ENCODE data around the gene CDCA3. TPM values are rescaled to one million over a fixed set of nuclear protein-coding genes. Genes with fewer than 3 reads are reported as not detected.
A peak's percentile ranks its signal among the peaks of the same experiment; 100 is the strongest.

CDCA3 gene
- total and polyA plus RNA-seq, 2 experiments from 2014 or later = 47.4 to 75.6 TPM

DNA sequence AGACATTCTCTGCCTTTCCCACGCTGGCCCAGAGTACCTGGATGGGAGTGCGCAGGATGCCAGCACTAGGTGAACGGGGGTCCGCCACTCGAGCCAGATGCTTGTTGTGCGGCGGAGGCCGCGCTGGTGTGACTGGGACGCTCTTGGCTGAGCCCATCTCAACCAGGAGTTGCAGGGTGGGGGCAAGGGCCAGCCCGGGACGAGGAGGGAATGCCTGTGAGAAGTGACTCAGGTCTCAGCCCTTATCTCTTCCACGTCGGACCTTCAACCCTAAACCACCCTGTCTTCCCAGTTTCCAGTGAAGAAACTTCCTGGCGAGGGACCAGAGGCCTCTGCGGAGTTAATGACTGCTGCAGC, 312 bp downstream of the CDCA3 start (continued):
- TF ChIP-seq, protein P1, sequence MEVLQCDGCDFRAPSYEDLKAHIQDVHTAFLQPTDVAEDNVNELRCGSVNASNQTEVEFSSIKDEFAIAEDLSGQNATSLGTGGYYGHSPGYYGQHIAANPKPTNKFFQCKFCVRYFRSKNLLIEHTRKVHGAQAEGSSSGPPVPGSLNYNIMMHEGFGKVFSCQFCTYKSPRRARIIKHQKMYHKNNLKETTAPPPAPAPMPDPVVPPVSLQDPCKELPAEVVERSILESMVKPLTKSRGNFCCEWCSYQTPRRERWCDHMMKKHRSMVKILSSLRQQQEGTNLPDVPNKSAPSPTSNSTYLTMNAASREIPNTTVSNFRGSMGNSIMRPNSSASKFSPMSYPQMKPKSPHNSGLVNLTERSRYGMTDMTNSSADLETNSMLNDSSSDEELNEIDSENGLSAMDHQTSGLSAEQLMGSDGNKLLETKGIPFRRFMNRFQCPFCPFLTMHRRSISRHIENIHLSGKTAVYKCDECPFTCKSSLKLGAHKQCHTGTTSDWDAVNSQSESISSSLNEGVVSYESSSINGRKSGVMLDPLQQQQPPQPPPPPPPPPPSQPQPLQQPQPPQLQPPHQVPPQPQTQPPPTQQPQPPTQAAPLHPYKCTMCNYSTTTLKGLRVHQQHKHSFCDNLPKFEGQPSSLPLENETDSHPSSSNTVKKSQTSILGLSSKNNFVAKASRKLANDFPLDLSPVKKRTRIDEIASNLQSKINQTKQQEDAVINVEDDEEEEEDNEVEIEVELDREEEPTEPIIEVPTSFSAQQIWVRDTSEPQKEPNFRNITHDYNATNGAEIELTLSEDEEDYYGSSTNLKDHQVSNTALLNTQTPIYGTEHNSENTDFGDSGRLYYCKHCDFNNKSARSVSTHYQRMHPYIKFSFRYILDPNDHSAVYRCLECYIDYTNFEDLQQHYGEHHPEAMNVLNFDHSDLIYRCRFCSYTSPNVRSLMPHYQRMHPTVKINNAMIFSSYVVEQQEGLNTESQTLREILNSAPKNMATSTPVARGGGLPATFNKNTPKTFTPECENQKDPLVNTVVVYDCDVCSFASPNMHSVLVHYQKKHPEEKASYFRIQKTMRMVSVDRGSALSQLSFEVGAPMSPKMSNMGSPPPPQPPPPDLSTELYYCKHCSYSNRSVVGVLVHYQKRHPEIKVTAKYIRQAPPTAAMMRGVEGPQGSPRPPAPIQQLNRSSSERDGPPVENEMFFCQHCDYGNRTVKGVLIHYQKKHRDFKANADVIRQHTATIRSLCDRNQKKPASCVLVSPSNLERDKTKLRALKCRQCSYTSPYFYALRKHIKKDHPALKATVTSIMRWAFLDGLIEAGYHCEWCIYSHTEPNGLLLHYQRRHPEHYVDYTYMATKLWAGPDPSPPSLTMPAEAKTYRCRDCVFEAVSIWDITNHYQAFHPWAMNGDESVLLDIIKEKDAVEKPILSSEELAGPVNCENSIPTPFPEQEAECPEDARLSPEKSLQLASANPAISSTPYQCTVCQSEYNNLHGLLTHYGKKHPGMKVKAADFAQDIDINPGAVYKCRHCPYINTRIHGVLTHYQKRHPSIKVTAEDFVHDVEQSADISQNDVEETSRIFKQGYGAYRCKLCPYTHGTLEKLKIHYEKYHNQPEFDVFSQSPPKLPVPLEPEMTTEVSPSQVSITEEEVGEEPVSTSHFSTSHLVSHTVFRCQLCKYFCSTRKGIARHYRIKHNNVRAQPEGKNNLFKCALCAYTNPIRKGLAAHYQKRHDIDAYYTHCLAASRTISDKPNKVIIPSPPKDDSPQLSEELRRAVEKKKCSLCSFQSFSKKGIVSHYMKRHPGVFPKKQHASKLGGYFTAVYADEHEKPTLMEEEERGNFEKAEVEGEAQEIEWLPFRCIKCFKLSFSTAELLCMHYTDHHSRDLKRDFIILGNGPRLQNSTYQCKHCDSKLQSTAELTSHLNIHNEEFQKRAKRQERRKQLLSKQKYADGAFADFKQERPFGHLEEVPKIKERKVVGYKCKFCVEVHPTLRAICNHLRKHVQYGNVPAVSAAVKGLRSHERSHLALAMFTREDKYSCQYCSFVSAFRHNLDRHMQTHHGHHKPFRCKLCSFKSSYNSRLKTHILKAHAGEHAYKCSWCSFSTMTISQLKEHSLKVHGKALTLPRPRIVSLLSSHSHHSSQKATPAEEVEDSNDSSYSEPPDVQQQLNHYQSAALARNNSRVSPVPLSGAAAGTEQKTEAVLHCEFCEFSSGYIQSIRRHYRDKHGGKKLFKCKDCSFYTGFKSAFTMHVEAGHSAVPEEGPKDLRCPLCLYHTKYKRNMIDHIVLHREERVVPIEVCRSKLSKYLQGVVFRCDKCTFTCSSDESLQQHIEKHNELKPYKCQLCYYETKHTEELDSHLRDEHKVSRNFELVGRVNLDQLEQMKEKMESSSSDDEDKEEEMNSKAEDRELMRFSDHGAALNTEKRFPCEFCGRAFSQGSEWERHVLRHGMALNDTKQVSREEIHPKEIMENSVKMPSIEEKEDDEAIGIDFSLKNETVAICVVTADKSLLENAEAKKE (CRISPR knock-in tag; IDR thresholded peaks at IDR 0.05) = no peak

DNA sequence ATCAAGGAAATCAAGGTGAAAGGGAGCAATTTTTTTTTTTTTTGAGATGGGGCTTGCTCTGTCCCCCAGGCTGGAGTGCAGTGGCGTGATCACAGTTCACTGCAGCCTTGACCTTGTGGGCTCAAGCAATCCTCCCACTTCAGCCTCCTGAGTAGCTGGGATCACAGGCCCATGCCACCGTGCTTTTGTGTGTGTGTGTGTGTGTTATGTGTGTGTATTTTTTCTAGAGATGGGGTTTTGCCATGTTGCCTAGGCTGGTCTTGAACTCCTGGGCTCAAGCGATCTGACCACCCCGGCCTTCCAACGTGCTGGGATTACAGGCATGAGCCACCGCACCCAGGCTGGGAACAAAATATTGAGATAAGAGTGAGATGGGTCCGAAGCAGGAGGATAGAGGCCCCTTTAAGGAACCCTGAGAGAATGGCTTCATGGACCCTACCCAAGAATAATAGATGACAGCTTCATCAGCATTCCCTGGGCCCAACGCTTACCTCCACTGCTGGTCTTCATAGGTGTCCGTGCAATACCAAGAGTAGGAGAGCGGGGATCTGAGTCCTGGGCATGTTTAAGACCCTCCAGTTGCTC, 1.0 kb downstream of the CDCA3 start:
- Mint-ChIP-seq H3K27me3 (ENCODE audit: insufficient read depth, low read depth, poor library complexity) (peaks cover 31% of the 10 kb centered on the region), H3K9me3 (no peaks in the 10 kb centered on the region), H3K4me3 (peak overlapping the region; percentile 95), H3K27ac (0 out of 2 replicates have a peak overlapping the region, but pooled peaks have one; percentile 21), H3K36me3 (ENCODE audit: low read depth) (peaks cover 49% of the 10 kb centered on the region), H3K4me1 (peaks cover 15% of the 10 kb centered on the region)
- Histone ChIP-seq H3K4me3 (peak overlapping the region; percentile 80), H3F3A (replicated peaks; ENCODE audit: low read depth) (peaks cover 14% of the 10 kb centered on the region; the same call in 1 of the 2 replicates), H3K27ac (ENCODE audit: low read depth) (no peak overlapping the region), H3K36me3 (ENCODE audit: insufficient read depth) (peaks cover 21% of the 10 kb centered on the region), H3K4me2 (peak overlapping the region; percentile 78), H3K27me3 (ENCODE audit: insufficient read depth) (no peaks in the 10 kb centered on the region), H4K20me1 (replicated peaks; ENCODE audit: insufficient read depth) (peaks cover 4% of the 10 kb centered on the region; the same call in 1 of the 2 replicates), H2AFZ (no peak overlapping the region), H3K9me2 (ENCODE audit: insufficient read depth) (no peaks in the 10 kb centered on the region), H3K4me1 (ENCODE audit: insufficient read depth) (peaks cover 19% of the 10 kb centered on the region), H3K79me2 (replicated peaks; ENCODE audit: insufficient read depth) (peaks cover 36% of the 10 kb centered on the region)
- no peak for DNase-seq (ENCODE audit: low spot score)
- no peak for ATAC-seq
- TF ChIP-seq POLR2AphosphoS5 (IDR thresholded peaks at IDR 0.05; ENCODE audit: low read depth) (no peak), ZNF331 (CRISPR knock-in tag; IDR thresholded peaks at IDR 0.05; ENCODE audit: low read depth) (no peak), ZNF114 (CRISPR knock-in tag; IDR thresholded peaks at IDR 0.05) (no peak), EZH2phosphoT487 (IDR thresholded peaks at IDR 0.05; ENCODE audit: unreplicated experiment) (no peak), JUNB (IDR thresholded peaks at IDR 0.05; ENCODE audit: unreplicated experiment) (no peak)
- TF ChIP-seq, protein P1 (CRISPR knock-in tag; IDR thresholded peaks at IDR 0.05) = no peak
- TF ChIP-seq, protein P2, sequence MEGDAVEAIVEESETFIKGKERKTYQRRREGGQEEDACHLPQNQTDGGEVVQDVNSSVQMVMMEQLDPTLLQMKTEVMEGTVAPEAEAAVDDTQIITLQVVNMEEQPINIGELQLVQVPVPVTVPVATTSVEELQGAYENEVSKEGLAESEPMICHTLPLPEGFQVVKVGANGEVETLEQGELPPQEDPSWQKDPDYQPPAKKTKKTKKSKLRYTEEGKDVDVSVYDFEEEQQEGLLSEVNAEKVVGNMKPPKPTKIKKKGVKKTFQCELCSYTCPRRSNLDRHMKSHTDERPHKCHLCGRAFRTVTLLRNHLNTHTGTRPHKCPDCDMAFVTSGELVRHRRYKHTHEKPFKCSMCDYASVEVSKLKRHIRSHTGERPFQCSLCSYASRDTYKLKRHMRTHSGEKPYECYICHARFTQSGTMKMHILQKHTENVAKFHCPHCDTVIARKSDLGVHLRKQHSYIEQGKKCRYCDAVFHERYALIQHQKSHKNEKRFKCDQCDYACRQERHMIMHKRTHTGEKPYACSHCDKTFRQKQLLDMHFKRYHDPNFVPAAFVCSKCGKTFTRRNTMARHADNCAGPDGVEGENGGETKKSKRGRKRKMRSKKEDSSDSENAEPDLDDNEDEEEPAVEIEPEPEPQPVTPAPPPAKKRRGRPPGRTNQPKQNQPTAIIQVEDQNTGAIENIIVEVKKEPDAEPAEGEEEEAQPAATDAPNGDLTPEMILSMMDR (conservative IDR thresholded peaks at IDR 0.05; ENCODE audit: low read depth in 2 of 2) = no peak

All from GM23338 (cell line).